Naive B cell (primary cell): ENCODE results near the gene DENND11. TPM values are rescaled to one million over a fixed set of nuclear protein-coding genes. Genes with fewer than 3 reads are reported as not detected.

ENCODE experiments used
- ATAC-seq, 2 donors: fragments of 150-1000 bp; cut with Tn5 transposase; 2 replicates each; pipeline ENCODE4 v1.10.0; 2021; ENCODE audit warnings: low read depth in 2 of 2, mild to moderate bottlenecking in 2 of 2, moderate library complexity in 2 of 2
- DNase-seq: peaks from one replicate; pipeline ENCODE4 v3.0.0; 2022
- H3K27ac Mint-ChIP-seq, 6 donors: one replicate each; pipeline ENCODE4 v1.8.0; 2020 to 2022; ENCODE audit warnings: mild to moderate bottlenecking in 6 of 6, mixed read lengths in 6 of 6, moderate library complexity in 5 of 6, inconsistent platforms in 2 of 6
- H3K27me3 Mint-ChIP-seq, 3 donors: one replicate each; pipeline ENCODE4 v1.8.0; 2021 to 2022; ENCODE audit warnings: mixed read lengths in 3 of 3, mild to moderate bottlenecking in 1 of 3
- H3K36me3 Mint-ChIP-seq, 2 donors: one replicate each; pipeline ENCODE4 v1.8.0; 2020 to 2022; ENCODE audit warnings: mixed read lengths in 2 of 2, inconsistent platforms in 1 of 2, mild to moderate bottlenecking in 1 of 2
- H3K4me1 Mint-ChIP-seq, 3 donors: one replicate each; pipeline ENCODE4 v1.8.0; 2020 to 2022; ENCODE audit warnings: mixed read lengths in 3 of 3, inconsistent platforms in 1 of 3, mild to moderate bottlenecking in 1 of 3, moderate library complexity in 1 of 3
- H3K4me3 Mint-ChIP-seq, 8 donors: one replicate each; pipeline ENCODE4 v1.8.0; 2020 to 2022; ENCODE audit warnings: mild to moderate bottlenecking in 8 of 8, mixed read lengths in 8 of 8, moderate library complexity in 8 of 8, inconsistent platforms in 2 of 8
- H3K9me3 Mint-ChIP-seq, 7 donors: one replicate each; pipeline ENCODE4 v1.8.0; 2020 to 2022; ENCODE audit warnings: mixed read lengths in 7 of 7, mild to moderate bottlenecking in 5 of 7, inconsistent platforms in 2 of 7, moderate library complexity in 1 of 7
- polyA plus RNA-seq, 6 donors: library from polyadenylated mRNA; unstranded; fragments of 300-500 nt; fragmentation: Illumina TruSeq; gene quantifications; one replicate each; pipeline ENCODE4 v1.2.3, GENCODE V29; 2021; ENCODE audit warnings: low read depth in 6 of 6

Gene DENND11
- polyA plus RNA-seq, 6 donors from 2014 or later = 11.4 to 32.2 (median 22.9) TPM

DNA sequence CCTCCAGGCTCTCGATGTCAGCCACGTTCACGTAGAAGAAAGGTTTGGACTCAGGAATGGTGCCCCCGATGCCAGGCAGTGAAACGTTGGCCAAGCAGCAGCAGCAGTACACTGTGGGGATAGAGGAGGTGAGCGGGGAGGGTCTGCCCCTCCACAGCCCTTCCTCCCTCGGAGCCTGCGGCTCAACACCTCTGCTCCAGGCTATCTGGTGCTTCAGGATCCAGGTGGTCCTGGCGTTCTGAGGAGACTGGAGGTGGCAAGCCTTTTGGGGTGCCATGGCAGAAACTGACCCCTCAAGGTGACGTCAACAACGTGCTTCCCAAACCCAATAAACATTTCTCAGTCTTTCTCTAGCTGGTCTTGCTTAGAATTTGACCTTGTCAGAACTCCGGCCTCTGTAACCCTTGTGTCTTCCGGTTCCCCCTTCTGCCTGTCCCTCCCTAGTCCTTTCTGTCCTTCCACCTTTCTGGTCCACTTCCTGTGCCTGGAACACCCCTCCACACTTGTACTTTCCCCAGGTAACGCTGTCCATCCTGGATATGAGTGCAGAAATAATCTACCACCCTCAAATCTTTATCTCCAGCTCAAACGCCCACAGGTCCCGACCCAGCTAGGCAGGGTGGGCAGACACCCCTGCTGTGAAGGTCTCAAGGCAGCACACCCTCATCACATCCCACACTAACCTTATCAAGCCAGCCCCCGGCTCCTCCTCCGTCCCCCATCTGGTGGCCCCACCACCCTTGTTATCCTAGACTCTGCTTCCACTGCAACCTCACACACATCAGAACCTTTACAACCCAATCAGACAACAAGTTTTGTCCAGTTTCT is 36.5 kb downstream of the DENND11 start:
- DNase-seq (no peak), ATAC-seq (no peak)
- Mint-ChIP-seq H3K27ac (peak overlapping the region in 3 of 6 donors; percentile 10 to 87 (median 76)), H3K9me3 (no peaks in the 10 kb centered on the region), H3K36me3 (peaks cover 9 to 10% of the 10 kb centered on the region in 2 donors), H3K4me1 (peaks cover 0 to 4% (median 3%) of the 10 kb centered on the region in 3 donors), H3K4me3 (peak overlapping the region in 1 of 8 donors; percentile 6), H3K27me3 (no peaks in the 10 kb centered on the region)

DNA sequence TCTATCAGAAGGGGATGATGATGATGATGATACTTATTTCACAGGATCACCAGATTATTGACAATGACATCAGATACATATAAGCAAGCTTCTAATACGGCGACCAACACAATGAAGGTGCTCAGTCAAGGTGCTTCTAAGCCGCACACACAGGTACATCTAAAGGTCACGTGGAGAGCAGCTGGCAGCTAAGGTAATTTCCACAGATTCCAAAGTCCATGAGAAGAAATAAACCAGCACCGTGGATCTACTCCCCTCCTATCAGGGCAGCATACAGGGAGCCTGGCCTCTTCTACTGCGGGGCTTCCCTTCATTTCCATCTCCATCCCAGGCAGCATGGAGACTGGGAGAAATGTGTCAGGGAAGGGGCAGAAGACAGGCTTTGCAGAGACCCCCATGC is 37.5 kb downstream of the DENND11 start:
- Mint-ChIP-seq H3K27ac (peak overlapping the region in 5 of 6 donors; percentile 12 to 57 (median 45)), H3K9me3 (no peaks in the 10 kb centered on the region), H3K27me3 (no peaks in the 10 kb centered on the region), H3K4me3 (no peak overlapping the region), H3K4me1 (peaks cover 0 to 8% (median 6%) of the 10 kb centered on the region in 3 donors), H3K36me3 (peaks cover 9 to 10% of the 10 kb centered on the region in 2 donors)
- ATAC-seq (no peak), DNase-seq (no peak)

DNA sequence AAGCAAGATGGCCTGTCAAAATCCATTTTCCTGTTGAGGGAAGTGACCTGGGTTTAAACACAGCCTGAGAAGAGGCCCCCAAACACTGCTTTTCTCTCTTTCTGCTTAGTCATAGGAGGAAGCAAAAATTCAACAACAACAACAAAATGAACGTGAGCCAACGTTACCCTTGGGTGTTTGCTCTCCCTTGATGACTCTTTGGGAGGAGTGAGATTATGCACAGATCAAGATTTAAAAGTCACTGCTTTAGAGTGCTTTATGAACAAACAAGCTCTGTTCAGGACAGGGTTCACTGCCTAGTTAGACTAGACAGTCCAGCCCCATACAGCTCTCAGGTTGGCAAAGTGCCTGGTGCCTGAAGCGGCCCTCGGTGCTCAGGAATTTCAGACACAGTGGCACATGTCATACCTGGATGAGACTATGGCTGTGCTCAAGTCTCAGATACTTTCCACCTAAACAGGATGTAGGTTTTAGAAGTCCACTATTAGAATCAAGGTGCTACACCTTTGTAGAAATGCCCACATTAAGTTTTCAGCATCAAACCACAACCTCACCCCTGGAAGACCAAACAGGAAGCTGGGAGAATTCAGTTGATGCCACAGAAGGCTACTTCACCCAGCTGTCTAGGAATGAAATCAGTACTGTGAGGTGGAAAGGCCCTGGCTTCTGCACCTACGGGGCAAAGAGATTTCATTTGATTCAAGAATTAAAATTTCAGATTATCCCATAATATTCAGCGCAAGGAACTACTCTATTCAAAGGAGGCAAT is 38.7 kb downstream of the DENND11 start:
- ATAC-seq (no peak), DNase-seq (no peak)
- Mint-ChIP-seq H3K27me3 (no peaks in the 10 kb centered on the region), H3K27ac (peak overlapping the region in 4 of 6 donors; percentile 45 to 78 (median 74)), H3K4me1 (peaks cover 0 to 8% (median 6%) of the 10 kb centered on the region in 3 donors), H3K36me3 (peaks cover 9 to 10% of the 10 kb centered on the region in 2 donors), H3K4me3 (no peak overlapping the region), H3K9me3 (no peaks in the 10 kb centered on the region)

DNA sequence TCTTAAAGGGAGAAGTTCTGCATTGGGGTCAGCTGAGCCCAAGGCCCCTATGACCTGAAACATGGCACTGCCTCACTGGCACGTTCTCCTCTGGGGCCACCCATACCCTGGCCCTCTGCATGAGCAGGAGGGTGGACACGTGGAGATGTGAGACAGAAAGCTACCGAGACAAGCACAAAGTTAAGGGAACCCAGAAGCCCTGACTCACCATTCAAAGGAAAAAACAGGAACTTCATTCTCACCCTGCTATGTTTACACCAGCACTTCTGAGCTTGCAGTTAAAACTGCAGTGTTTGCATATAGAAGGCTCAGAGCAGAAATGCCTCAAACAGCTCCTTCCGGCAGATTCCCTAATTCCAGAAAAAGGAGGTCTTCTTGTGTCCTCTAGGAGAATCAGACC is 41.7 kb downstream of the DENND11 start:
- H3K4me1 Mint-ChIP-seq = peaks cover 0 to 8% (median 6%) of the 10 kb centered on the region in 3 donors
- H3K9me3 Mint-ChIP-seq = no peaks in the 10 kb centered on the region
- peak overlapping the region in 5 of 6 donors; percentile 6 to 61 (median 32) for H3K27ac Mint-ChIP-seq
- no peak for DNase-seq
- peaks cover 0 to 10% of the 10 kb centered on the region in 2 donors for H3K36me3 Mint-ChIP-seq
- no peak for ATAC-seq
- no peak overlapping the region for H3K4me3 Mint-ChIP-seq
- H3K27me3 Mint-ChIP-seq = no peaks in the 10 kb centered on the region

DNA sequence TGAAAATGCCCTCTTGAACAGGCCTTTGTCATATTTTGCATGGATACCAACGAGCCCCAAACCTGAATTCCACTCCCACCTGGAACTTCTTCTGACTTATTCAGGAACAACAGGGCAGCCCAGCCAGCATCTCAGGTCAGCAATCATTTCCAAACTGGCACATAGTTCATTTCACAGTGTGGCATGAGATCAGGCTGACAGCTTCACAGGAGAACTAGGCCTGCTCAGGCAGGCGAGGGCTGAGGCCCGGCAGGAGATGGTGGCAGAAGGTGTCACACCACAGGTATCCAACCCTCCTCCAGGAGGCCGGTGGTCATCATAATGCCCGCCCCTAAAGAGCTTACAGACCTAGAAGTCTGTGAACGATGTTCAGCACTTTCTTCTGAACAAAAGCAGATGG is 42.5 kb downstream of the DENND11 start:
- no peak for ATAC-seq
- Mint-ChIP-seq H3K9me3 (no peaks in the 10 kb centered on the region), H3K4me1 (peaks cover 5 to 10% (median 10%) of the 10 kb centered on the region in 3 donors), H3K36me3 (peaks cover 0 to 10% of the 10 kb centered on the region in 2 donors), H3K27ac (peak overlapping the region in 5 of 6 donors; percentile 29 to 61 (median 56)), H3K27me3 (no peaks in the 10 kb centered on the region), H3K4me3 (no peak overlapping the region)
- no peak for DNase-seq

DNA sequence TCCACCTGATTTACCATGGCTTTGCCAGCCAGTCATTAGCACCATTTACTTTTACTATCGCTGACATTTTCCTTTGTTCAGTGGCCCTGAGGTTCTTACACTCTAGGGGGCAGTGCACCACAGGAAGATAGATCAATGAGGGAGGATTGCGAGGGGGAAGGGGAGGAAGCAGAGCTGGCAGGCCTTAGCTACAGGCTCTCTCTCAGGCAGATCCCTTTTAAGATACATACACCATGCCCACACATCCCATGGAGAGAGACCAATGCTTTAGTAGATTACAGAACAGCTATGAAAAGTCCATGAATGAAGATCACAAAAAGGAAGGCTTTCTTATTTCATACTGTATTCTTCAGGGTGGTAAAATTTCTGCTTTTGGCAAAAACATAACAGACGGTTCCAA is 47.4 kb downstream of the DENND11 start:
- Mint-ChIP-seq H3K36me3 (no peaks in the 10 kb centered on the region), H3K4me1 (peaks cover 9 to 14% (median 12%) of the 10 kb centered on the region in 3 donors), H3K4me3 (no peak overlapping the region), H3K27ac (peak overlapping the region in 3 of 6 donors; percentile 57 to 90 (median 81)), H3K27me3 (no peaks in the 10 kb centered on the region), H3K9me3 (no peaks in the 10 kb centered on the region)
- DNase-seq = peak; percentile 53
- ATAC-seq = peak; percentile 66 to 91

DNA sequence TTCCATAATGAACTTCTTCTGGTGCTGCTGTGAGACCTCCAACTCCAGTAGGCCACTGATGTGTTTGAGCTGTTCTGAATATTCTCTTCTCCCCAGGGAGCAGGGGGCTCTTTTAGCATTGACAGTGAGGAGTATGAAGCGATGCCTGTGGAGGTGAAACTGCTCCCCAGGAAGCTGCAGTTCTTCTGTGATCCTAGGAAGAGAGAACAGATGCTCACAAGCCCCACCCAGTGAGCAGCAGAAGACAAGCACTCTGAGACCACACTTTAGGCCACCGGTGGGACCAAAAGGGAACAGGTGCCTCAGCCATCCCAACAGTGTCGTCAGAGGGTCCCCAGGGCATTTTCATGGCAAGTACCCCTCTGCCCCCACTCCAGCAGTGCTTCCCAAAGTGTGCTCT is 49.3 kb downstream of the DENND11 start:
- Mint-ChIP-seq H3K27me3 (no peaks in the 10 kb centered on the region), H3K9me3 (no peaks in the 10 kb centered on the region), H3K27ac (peak overlapping the region in 3 of 6 donors; percentile 6 to 53 (median 25)), H3K4me3 (no peak overlapping the region), H3K36me3 (no peaks in the 10 kb centered on the region), H3K4me1 (peaks cover 15 to 17% (median 16%) of the 10 kb centered on the region in 3 donors)
- no peak for DNase-seq
- ATAC-seq = no peak

Other genes starting within 250 kb of the DENND11 start
- gene AGK, start 150.8 kb downstream of the DENND11 start, polyA plus RNA-seq = 10 to 100 TPM; 16.5 to 25.1 (median 18.1) TPM
- gene WEE2, start 6.2 kb upstream of the DENND11 start, polyA plus RNA-seq = under 1 TPM in 1 of 6 donors, not detected in 5; 0.52 TPM
- gene SSBP1, start 36.2 kb upstream of the DENND11 start, polyA plus RNA-seq = 100 to 1,000 TPM; 246 to 345 (median 302) TPM
- not detected for gene TAS2R3, start 61.9 kb upstream of the DENND11 start, polyA plus RNA-seq
- gene TAS2R4, start 74.5 kb upstream of the DENND11 start, polyA plus RNA-seq = under 1 TPM in 1 of 6 donors, not detected in 5; 0.10 TPM
- under 1 TPM in 3 of 6 donors, not detected in 3; 0.25 to 0.64 (median 0.36) TPM for gene TAS2R5, start 88.1 kb upstream of the DENND11 start, polyA plus RNA-seq
- not detected for gene PRSS37, start 139.3 kb upstream of the DENND11 start, polyA plus RNA-seq
- not detected for gene OR9A4, start 214.2 kb upstream of the DENND11 start, polyA plus RNA-seq
- gene CLEC5A, start 244.8 kb upstream of the DENND11 start, polyA plus RNA-seq = under 1 TPM in 1 of 6 donors, not detected in 5; 0.08 TPM